Endothelial cell of hepatic sinusoid (primary cell): ENCODE data around the gene AMDHD2.

ENCODE experiments used
- in situ Hi-C: cut with HindIII; loops from 2 replicates; pipeline ENCODE4 v1.10.0; 2017; ENCODE audit warnings: low sequenced_read_pairs

The AMDHD2 gene

DNA sequence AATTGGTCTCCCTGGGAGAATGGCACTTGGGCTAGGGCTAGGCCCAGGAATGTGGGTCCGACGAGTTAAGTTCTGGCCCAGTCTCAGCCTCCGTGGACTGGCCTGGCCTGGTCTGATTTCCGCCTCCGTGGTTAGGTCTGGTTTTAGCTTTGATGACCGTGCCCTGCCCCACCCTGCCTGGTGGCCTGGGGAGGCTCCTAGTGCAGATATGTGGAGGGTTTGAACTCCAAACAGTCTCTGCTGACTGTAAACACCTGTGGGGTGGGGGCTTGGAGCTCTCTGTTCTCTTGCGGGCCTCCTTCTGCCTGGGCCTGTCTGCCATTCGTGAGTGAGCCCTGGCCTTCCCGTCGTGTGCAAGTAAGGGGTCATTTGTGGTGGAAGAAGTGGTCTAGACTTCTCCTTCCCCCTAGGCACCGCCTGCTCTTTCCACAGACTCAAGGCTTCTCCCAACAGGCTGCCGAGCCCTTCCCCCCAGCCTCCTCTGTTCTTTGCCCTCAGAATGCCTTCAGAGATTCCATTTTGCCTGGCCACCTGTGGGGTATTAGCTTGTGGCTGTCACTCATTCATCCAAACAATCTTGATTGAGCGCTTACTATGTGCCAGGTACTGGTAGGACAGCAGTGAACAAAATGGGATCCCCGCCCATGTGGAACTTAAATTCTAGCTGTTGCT lies 4.9 kb upstream of the AMDHD2 start:
- in situ Hi-C loops, result no loop called here

DNA sequence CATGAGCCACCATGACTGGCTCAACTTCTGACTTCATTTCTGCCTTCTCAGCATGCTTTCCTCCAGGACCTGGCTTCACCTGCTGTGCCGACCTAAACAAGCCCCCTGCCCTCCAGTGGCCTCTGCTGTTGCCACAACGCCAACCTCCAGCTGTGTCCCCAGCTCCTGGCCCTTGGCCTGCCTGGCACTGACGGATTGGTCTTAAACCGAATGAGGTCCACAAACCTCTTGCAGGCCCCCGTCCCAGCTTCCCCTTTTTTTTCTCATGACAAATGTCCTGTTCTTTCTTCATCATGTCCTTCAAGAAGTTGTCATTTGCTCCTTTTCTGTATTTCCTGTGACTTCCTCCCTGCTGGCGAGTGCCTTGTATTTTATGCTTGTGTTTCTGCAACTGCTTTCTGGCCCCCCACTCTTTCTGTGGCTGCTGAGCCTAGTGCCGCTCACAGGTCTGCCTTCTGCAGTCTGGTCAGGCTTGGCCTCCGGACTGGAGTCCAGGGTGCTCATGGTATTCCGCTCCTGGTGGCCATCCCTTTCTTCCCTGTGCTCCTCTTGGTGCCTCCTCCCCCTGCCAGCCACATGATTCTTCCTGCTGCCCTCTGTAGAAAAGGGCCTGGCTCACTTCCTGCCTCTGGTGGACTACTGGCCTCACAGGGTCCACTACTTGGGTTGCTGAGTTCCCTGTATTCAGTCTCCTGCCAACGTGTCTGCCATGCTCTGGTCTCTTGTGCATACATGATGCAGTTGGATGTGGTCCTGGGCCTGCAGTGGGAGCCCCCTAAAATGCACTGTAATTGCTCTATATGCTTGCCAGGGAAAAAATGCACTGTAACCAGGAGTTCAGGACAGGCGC lies 3.6 kb upstream of the AMDHD2 start:
- in situ Hi-C loops, result no loop called here

DNA sequence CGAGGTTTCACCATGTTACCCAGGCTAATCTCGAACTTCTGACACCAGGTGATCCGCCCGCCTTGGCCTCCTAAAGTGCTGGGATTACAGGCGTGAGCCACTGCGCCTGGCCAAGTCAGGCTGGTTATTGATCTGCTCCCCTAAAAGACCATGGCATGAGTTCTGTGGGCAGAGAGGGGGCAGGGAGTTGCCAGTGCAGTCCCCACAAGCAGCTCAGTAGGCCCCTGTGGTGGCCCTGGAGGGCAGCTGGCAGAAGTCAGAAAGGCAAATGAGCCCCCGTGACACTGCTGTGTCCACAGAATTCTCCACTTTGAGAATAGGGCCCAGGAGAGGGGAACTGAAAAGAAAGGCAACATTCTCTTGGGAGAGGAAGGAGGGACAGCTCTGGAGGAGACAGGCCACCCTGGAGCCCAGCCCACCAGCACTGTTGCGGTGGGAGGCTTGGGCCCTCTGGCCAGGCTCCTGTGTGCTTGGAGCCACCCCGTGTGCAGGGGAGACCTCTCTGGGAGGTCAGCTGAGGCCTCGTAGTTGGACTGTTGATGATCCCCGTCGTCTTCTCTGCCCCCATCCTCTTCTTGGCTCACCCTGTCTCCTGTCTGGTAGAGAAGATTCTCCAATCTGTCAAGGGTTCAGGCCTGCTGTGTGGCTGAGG lies 2.1 kb upstream of the AMDHD2 start:
- in situ Hi-C loops, result no loop called here

DNA sequence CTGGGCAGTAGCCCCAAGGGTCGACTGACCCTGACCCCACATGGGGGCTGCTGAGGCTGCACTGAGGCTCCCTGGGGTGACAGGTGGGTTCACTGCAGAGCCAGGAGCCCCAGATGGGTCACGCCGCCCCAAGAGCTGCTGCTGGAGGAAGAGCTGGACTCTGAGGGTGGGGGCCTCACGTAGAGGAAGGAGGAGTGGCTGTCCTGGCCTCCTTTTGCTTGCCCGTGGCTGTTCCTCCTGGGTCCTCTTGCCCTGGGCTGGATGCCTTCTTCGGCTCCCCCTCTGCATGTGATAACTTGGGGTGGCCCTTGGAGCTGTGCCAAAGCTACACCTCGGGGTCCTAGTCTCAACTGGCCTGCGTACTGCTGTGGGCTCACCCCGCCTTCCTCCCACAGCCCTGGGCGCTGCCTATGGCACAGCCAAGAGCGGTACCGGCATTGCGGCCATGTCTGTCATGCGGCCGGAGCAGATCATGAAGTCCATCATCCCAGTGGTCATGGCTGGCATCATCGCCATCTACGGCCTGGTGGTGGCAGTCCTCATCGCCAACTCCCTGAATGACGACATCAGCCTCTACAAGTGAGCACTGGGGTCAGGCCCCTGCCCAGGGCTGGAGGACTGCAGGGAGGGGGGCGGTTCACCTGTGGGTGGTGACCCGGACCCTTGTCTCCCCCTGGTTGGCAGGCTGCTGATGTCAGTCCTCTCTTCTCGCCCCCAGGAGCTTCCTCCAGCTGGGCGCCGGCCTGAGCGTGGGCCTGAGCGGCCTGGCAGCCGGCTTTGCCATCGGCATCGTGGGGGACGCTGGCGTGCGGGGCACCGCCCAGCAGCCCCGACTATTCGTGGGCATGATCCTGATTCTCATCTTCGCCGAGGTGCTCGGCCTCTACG lies 1.1 kb upstream of the AMDHD2 start:
- in situ Hi-C loops, result no loop called here

DNA sequence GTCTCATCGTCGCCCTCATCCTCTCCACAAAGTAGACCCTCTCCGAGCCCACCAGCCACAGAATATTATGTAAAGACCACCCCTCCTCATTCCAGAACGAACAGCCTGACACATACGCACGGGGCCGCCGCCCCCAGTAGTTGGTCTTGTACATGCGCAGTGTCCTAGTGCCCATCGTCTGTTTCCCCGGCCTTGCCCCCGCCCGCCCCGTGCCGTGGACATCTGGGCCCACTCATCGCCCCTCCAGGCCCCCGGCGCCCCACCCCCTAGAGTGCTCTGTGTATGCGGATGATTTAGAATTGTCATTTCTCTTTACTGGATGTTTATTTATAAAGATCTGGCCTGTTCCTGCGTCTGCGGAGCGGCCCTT lies 475 bp upstream of the AMDHD2 start:
- in situ Hi-C loops, result no loop called here

DNA sequence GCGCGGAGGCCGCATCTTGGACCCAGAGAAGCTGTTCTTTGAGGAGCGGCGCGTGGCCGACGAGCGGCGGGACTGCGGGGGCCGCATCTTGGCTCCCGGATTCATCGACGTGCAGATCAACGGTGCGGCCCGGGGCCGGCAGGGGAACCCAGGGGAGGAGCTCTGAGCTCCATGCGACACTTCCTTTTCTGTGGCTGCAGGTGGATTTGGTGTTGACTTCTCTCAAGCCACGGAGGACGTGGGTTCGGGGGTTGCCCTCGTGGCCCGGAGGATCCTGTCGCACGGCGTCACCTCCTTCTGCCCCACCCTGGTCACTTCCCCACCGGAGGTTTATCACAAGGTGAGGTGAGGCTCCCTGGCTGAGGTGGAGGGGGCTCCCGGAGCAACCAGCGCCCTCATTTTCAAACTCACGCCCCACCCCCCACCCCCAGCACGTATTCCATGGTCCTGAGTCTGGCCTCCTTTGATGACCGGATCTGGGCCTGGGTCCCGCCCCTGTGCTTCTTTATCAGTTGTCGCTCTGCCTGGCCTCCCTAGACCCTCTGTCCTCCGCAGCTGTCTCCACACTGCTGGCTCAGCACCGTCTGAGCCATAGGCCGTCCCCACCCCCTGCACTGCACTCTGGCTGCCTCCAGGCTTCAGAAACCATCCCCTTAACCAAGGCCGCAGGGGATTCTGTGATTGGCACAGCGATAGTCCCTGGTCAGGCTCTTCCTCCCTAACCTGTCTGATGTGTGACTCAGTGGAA lies 787 bp downstream of the AMDHD2 start:
- in situ Hi-C loops, result no loop called here

DNA sequence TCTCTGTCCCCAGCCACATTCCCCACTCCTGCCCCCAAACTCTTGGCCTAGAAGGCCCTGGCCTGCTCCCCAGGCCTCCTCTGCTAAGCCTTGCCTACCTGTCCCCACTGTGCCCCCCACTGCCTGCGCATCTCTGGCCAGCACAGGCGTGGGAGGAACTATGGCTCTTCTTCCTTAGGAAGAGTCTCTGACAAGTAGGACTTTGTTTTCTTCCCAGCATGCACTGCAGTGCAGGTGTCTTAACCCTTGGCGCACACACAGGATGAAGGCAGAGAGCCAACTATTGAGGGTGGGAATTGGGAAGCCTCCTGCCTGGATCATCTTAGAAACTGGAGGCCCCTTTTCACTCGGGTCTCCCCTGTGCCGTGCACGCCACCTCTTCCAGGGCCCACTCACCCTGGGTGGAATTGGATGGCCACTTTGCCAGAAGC lies 3.6 kb downstream of the AMDHD2 start:
- in situ Hi-C loops, result no loop called here

DNA sequence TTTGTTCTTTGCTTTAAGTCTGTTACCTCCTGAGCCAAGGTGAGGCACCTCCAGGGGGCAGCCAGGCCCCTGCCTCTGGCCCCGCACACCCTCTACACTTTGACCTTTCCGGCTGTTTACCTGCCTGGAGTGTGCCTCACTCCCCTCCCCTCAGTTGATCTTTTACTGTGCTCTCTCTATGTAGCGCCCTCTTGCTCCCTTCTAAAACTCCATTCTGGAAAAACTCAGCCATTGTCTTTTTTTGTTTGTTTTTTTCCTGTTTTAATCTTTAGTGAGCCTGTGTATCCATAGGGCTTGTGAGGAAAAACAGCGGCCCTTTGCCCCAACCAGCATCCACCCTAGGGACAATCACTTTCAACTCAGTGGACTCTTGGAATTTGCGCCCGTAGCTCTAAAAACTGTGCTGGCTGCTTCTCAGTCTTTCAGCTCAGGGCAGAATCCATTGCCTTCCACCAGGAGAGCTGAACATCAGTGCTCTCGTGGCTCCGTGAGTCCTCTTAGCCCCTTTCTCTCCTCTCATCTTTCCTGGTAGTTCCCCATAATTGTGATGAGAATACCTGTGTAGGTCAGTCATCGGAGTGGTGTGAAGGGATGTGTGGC lies 4.3 kb downstream of the AMDHD2 start:
- in situ Hi-C loops, result no loop called here

DNA sequence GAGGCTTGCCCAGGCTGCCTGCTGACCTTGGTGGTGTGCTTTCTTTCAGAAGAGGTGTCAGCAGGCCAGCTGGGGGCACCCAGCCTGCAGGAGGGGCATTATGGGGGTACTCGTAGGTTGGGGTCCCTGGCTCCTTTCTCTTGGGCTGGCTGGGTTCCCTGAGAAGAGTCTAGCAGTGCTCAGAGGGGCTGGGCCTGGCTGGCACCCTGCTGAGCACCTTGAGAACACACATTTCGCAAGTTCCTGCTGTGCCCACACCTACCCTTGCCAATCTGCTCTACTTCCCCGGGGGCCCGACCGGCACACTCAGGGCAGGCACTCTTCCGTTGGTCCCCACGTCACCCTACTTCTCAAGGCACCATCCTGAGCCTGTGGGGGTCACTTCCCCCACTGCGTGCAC lies 6.0 kb downstream of the AMDHD2 start:
- in situ Hi-C loops, result no loop called here

DNA sequence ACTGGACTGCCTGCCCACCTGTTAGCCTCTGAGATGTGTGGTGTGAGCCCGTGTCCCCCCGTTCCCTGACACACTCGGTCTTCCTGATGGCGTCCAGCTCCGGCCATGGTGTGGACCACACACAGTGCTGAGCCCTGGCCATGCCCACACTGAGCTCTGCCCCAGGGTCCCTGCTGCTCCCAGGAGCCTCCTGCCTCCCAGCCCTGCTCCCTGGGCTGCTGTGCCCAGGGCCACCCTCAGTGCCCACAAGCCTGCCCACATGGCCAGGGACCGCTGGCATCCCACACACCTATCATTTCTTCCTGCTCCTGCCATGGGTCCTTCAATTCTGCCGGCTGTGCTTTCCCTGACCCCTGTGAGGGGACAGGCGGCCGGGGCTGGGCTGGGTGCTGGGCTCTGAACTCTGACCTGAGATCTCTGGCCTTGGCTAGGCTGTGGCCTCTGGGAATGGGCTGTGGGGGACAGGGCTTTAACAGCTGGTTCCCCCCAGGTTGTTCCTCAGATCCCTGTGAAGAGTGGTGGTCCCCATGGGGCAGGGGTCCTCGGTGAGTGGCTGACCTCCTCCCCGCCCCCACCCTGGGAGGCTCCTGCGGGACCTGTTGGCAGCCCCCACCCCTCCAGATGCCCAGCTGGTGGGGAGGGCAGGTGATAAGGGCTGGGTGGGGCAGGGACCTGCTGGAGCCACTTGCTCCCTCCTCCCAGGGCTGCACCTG lies 7.1 kb downstream of the AMDHD2 start:
- in situ Hi-C loops, result no loop called here

DNA sequence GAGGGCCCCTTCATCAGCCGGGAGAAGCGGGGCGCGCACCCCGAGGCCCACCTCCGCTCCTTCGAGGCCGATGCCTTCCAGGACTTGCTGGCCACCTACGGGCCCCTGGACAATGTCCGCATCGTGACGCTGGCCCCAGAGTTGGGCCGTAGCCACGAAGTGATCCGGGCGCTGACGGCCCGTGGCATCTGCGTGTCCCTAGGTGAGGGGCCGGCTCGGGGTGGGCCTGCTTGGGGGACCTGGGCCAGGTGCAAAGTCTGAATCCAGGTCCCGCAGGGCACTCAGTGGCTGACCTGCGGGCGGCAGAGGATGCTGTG lies 7.6 kb downstream of the AMDHD2 start:
- in situ Hi-C loops, result no loop called here

DNA sequence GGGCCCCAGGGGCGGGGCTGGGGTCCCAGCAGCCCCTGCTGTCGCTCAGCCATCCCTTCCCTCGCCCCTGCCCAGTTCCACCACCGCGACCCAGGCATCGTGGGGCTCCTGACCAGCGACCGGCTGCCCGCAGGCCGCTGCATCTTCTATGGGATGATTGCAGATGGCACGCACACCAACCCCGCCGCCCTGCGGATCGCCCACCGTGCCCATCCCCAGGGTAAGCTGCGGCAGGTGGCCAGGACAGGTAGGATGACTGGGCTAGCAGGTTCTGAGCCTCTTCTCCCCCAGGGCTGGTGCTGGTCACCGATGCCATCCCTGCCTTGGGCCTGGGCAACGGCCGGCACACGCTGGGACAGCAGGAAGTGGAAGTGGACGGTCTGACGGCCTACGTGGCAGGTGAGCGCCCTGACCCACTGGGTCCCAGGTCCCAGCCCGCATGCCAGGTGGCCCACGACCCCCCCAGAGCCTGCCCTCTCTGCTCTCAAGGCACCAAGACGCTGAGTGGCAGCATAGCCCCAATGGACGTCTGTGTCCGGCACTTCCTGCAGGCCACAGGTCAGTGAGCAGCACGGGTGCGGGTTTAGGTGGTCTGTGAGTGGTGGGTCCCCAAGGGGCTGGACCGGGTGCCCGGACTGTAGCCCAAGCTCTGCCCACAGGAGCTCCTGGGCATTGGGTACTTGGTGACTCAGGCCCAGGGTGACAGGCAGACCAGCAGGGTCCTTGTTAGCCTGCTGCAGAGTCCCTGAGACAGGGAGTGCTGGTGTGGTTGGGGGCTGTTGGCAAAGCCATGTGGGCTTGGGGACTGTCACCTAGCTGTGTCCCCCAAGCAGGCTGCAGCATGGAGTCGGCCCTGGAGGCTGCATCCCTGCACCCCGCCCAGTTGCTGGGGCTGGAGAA lies 8.2 kb downstream of the AMDHD2 start:
- in situ Hi-C loops, result no loop called here

DNA sequence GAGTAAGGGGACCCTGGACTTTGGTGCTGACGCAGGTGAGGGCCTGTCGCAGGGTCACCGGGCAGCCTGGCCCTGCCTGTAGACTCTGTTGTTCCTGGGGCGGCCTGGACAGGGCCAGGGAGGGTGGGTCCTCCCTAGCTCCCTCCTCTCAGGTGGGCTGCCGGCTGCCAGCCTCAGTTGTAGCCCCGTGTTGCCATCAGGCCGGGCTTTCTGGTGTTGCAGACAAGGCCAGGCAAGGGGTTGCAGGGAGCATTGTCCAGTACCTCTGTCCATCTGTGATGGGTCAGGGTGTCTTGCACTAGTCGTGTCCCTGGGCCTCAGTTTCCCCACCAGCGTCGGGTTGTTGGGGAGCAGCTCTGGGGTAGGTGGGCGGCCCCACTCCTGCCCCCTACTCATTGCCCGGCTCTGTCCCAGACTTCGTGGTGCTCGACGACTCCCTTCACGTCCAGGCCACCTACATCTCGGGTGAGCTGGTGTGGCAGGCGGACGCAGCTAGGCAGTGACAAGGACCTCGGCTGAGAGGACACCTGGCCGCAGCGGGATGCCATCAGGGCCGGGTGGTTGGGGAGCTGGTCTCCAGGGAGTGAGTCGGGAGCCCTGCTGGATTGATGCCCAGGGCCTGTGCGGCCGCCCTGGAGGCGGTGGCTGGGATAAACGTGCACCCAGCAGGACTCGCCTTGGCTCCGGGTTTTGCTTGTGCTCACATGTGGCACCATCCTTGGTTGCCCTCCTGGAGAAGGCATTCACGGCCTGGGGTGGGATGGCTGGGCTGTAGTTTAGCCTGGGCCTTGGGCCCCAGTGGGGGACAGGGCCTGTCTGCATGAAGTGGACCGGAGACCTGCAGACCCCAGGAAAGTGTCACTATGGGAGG lies 9.1 kb downstream of the AMDHD2 start:
- in situ Hi-C loops, result no loop called here

DNA sequence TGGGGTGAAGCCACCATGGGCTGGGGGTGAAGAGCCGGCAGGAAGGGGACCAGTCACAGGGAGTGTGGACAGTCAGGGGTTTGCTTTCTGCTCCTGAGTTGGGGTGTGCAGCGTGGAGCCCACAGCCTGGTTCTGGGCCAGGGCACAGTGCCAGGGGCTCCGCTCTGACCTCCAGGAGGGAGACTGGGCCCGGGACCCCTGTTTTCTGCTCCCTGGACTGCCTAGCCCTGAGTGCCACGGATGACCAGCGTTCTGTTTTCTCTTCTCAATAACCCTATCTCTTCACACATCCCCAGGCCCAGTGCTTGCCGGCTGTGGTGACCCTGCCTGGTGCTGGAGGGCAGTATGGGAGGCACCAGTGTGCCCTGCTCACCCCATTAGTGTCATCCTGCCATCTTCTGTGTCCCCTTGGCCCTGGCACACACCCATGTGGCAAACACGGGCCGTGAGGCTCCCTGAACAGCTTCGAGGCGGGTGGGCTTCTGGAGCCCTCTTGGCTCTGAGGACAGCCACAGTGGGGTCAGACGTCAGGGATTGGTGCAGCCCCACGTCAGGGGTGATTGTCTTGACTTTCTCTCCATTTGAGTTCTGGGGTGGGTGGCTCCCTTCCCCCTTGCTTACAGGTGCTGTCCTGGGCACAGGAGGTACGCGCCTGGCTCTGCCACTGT lies 9.9 kb downstream of the AMDHD2 start:
- in situ Hi-C loops, result no loop called here

DNA sequence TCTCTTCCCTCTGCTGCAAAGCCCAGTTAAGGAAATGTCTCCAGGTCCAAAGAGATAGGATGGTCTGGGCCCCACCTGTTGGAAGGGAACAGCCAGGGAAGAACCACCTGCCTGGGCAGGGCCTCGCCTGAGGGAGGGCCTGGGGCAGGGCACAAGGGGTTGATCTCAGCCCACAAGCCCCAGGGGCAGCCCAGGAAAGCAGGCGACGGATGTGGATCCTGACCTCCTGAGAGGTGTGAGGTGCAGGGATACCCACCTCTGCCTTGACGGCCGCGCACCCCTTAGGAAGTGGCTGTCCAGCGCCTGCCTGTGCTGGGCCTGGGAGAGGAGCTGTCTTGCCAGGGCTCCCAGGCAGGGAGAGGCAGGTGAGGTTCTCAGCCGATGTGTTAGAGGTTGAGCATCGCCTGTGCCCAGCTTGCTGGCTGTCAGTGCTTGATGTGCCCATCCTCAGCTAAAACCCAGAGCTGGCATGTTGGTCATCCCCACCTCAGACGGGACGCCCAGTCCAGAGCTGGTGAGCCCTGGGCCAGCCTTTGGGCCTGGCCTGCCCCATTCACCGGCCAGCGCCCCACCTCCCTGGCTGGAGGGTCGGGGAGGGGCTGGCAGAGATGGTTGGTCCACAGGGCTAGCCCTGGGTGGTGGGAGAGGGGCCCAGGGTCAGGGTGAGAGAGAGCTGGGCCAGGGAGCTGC lies 10.6 kb downstream of the AMDHD2 start:
- in situ Hi-C loops, result no loop called here

DNA sequence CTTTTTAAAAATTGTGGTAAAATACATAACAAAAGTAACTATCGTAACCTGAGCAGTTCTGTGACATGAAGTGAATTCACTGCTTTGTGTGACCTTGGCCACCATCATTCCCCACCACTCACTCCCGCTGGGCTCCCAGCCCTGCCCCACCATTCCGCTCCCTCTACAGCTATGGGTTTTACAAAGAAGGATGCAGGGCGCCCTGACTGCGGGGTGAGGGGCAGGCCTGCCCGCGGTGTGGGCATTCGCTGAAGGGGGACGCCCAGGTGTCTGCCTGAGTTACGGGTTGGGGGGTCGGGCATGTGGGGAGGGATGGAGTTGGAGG lies 11.2 kb downstream of the AMDHD2 start, which contains the start of gene CEMP1:
CEMP1 (minus strand) TSS at position 38 of the 325 bp plus-strand sequence. CDS start 335 bp downstream, outside the sequence.
- in situ Hi-C loops, result no loop called here
